DND-41 (cell line): ENCODE data around the gene ERMARD.
A peak's percentile ranks its signal among the peaks of the same experiment; 100 is the strongest.

Experiments used
- ATAC-seq: fragments of 200-7000 bp; cut with Tn5 transposase; 3 replicates; pipeline ENCODE4 v1.9.1; 2021; ENCODE audit warnings: low read depth; ENCODE audit not compliant: insufficient read depth
- DNase-seq: peaks from one replicate; pipeline ENCODE4 v3.0.0-alpha.2; 2020
- H2AFZ ChIP-seq: 2 replicates; pipeline ENCODE4 v1.6.0; 2012; ENCODE audit warnings: low read depth, low read length
- H3K27ac ChIP-seq: 2 replicates; pipeline ENCODE4 v1.5.1; 2012; ENCODE audit warnings: low read length, inconsistent platforms
- H3K27me3 ChIP-seq: fragments of 200-600 bp; sonication (generic); 2 replicates; pipeline ENCODE4 v1.6.0; 2012; ENCODE audit warnings: low read length, mild to moderate bottlenecking, inconsistent platforms; ENCODE audit not compliant: insufficient read depth, poor library complexity
- H3K36me3 ChIP-seq: 2 replicates; pipeline ENCODE4 v1.5.1; 2012; ENCODE audit warnings: low read length, inconsistent platforms; ENCODE audit not compliant: insufficient read depth
- H3K4me1 ChIP-seq: 2 replicates; pipeline ENCODE4 v1.5.1; 2012; ENCODE audit warnings: mild to moderate bottlenecking, low read length; ENCODE audit not compliant: insufficient read depth
- H3K4me2 ChIP-seq: 2 replicates; pipeline ENCODE4 v1.6.0; 2012; ENCODE audit warnings: mild to moderate bottlenecking, moderate library complexity, low read length, inconsistent platforms; ENCODE audit not compliant: insufficient read depth
- H3K4me3 ChIP-seq, 2 experiments: fragments of 200-600 bp in 1 of 2; shearing (Covaris generic) in 1 of 2; 2 replicates each; pipeline ENCODE4 v1.5.1; 2012 to 2016; ENCODE audit warnings: inconsistent platforms in 2 of 2, low read length in 2 of 2, mild to moderate bottlenecking in 2 of 2, low read depth in 1 of 2, moderate library complexity in 1 of 2
- H3K79me2 ChIP-seq: 2 replicates; pipeline ENCODE4 v1.6.0; 2012; ENCODE audit warnings: low read length, inconsistent platforms; ENCODE audit not compliant: insufficient read depth
- H3K9ac ChIP-seq: 2 replicates; pipeline ENCODE4 v1.6.0; 2012; ENCODE audit warnings: low read depth, mild to moderate bottlenecking, inconsistent platforms, low read length, moderate library complexity
- H3K9me3 ChIP-seq: 2 replicates; pipeline ENCODE4 v1.5.1; 2012; ENCODE audit warnings: low read length, moderate library complexity, mild to moderate bottlenecking, inconsistent platforms; ENCODE audit not compliant: insufficient read depth, severe bottlenecking
- H4K20me1 ChIP-seq: 2 replicates; pipeline ENCODE4 v1.6.0; 2012; ENCODE audit warnings: low read length; ENCODE audit not compliant: insufficient read depth
- CTCF ChIP-seq: IDR thresholded peaks from 2 replicates; pipeline ENCODE4 v1.5.1; 2012; ENCODE audit warnings: borderline replicate concordance, low read length, moderate library complexity, mild to moderate bottlenecking; ENCODE audit not compliant: poor library complexity, severe bottlenecking; ENCODE audit errors: extremely low read depth
- EZH2 ChIP-seq: IDR thresholded peaks from 3 replicates; pipeline ENCODE4 v1.6.1; 2012; ENCODE audit warnings: borderline replicate concordance, low read depth, mild to moderate bottlenecking, moderate library complexity, low read length, inconsistent platforms; ENCODE audit not compliant: severe bottlenecking

ERMARD gene

GRCh38 chr6:169707772-169708171, 43.6 kb upstream of the ERMARD start:
- H3K27ac ChIP-seq = no peak overlapping the region
- no peak overlapping the region for H3K4me2 ChIP-seq
- H2AFZ ChIP-seq = no peak overlapping the region
- no peak overlapping the region for H3K4me3 ChIP-seq
- peaks cover 33% of the 10 kb centered on the region for H3K4me1 ChIP-seq
- peaks cover 79% of the 10 kb centered on the region for H3K36me3 ChIP-seq
- H3K9me3 ChIP-seq = no peaks in the 10 kb centered on the region
- no peak for TF ChIP-seq CTCF
- no peak for TF ChIP-seq EZH2
- peaks cover 18% of the 10 kb centered on the region for H4K20me1 ChIP-seq
- ATAC-seq (peak; percentile 36; the same call in 1 of the 3 replicates), DNase-seq (no peak)
- peaks cover 48% of the 10 kb centered on the region for H3K79me2 ChIP-seq
- no peaks in the 10 kb centered on the region for H3K27me3 ChIP-seq
- no peak overlapping the region for H3K9ac ChIP-seq

GRCh38 chr6:169709293-169709692, 42.1 kb upstream of the ERMARD start:
- Histone ChIP-seq H3K4me2 (no peak overlapping the region), H3K9me3 (no peaks in the 10 kb centered on the region), H3K79me2 (peaks cover 36% of the 10 kb centered on the region), H3K27ac (no peak overlapping the region), H3K27me3 (no peaks in the 10 kb centered on the region), H3K4me1 (peaks cover 18% of the 10 kb centered on the region), H3K9ac (no peak overlapping the region), H3K4me3 (no peak overlapping the region), H3K36me3 (peaks cover 85% of the 10 kb centered on the region), H2AFZ (no peak overlapping the region), H4K20me1 (peaks cover 11% of the 10 kb centered on the region; the same call in 1 of the 2 replicates)
- ATAC-seq (no peak), DNase-seq (no peak)
- TF ChIP-seq CTCF (no peak), EZH2 (no peak)

DNA sequence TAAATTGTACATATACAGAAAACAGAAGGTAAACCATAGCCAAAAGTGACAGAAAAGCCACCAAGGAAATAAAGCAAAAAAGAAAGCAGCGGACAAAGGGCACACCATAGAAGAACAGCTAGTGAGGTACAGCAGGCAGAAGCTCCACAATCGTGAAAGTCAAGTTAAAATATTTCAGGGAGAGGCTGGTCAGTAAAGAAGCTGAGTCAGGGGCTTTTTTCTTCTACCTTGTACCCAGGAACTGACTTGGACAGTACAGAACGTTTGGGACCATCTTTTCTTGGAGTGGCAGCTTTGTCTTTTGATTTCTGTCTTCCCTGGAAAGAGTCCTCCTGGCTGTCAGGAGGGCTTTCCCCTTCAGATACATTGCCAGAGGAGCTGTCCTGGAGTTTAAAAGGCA, 41.4 kb upstream of the ERMARD start:
- H3K4me1 ChIP-seq = peaks cover 11% of the 10 kb centered on the region
- H3K27ac ChIP-seq = no peak overlapping the region
- H3K36me3 ChIP-seq = peaks cover 88% of the 10 kb centered on the region
- no peaks in the 10 kb centered on the region for H3K27me3 ChIP-seq
- no peak for DNase-seq
- no peak for ATAC-seq
- no peaks in the 10 kb centered on the region for H3K9me3 ChIP-seq
- H3K79me2 ChIP-seq = peaks cover 29% of the 10 kb centered on the region
- H3K4me2 ChIP-seq = no peak overlapping the region
- TF ChIP-seq EZH2 (no peak), CTCF (no peak)
- H2AFZ ChIP-seq = no peak overlapping the region
- H3K4me3 ChIP-seq = no peak overlapping the region
- peaks cover 8% of the 10 kb centered on the region; the same call in 1 of the 2 replicates for H4K20me1 ChIP-seq
- no peak overlapping the region for H3K9ac ChIP-seq

- ATAC-seq (no peak), DNase-seq (no peak)
- Histone ChIP-seq H3K27me3 (no peaks in the 10 kb centered on the region), H3K9me3 (no peaks in the 10 kb centered on the region), H3K36me3 (peaks cover 92% of the 10 kb centered on the region), H3K27ac (no peak overlapping the region), H3K9ac (no peak overlapping the region), H3K4me2 (no peak overlapping the region), H3K79me2 (peaks cover 30% of the 10 kb centered on the region), H2AFZ (no peak overlapping the region), H4K20me1 (peaks cover 3% of the 10 kb centered on the region; the same call in 1 of the 2 replicates), H3K4me3 (no peak overlapping the region), H3K4me1 (peaks cover 3% of the 10 kb centered on the region; the same call in 1 of the 2 replicates)
- TF ChIP-seq CTCF (no peak), EZH2 (no peak)
These were observed 37.2 kb upstream of the ERMARD start for GRCh38 chr6:169714178-169714577.
